HepG2 (cell line): ENCODE data around the gene EVA1A. TPM values are rescaled to one million over a fixed set of nuclear protein-coding genes. Genes with fewer than 3 reads are reported as not detected.
A peak's percentile ranks its signal among the peaks of the same experiment; 100 is the strongest.

Source experiments
- CBX5 ChIP-seq: sonication (generic); formaldehyde crosslinking; IDR thresholded peaks from 2 replicates; pipeline ENCODE4 v1.4.0; 2020; ENCODE audit warnings: missing genetic modification reagents, borderline replicate concordance
- FOXK1 ChIP-seq: sonication (generic); formaldehyde crosslinking; IDR thresholded peaks from 2 replicates; pipeline ENCODE4 v1.4.0; 2020; ENCODE audit warnings: low read depth, missing genetic modification reagents, borderline replicate concordance
- HMG20A ChIP-seq: IDR thresholded peaks from 2 replicates; pipeline ENCODE4 v1.6.1; 2016; ENCODE audit warnings: borderline replicate concordance
- HNRNPUL1 ChIP-seq: fragments of 200-400 bp; formaldehyde crosslinking; IDR thresholded peaks from 2 replicates; pipeline ENCODE4 v1.6.1; 2017; ENCODE audit warnings: low read depth, mild to moderate bottlenecking, low read length, moderate library complexity
- HOXA7 ChIP-seq: sonication (generic); formaldehyde crosslinking; IDR thresholded peaks from 2 replicates; pipeline ENCODE4 v1.8.1; 2022; ENCODE audit warnings: mild to moderate bottlenecking, missing genetic modification reagents, moderate library complexity
- ISL2 ChIP-seq: sonication (generic); formaldehyde crosslinking; IDR thresholded peaks from 2 replicates; pipeline ENCODE4 v1.5.0; 2020; ENCODE audit warnings: missing genetic modification reagents
- MYNN ChIP-seq: sonication (generic); formaldehyde crosslinking; IDR thresholded peaks from 2 replicates; pipeline ENCODE4 v1.4.0; 2020; ENCODE audit warnings: mild to moderate bottlenecking, low read depth, missing genetic modification reagents
- NBN ChIP-seq: fragments of 450-650 bp; conservative IDR thresholded peaks from 2 replicates; pipeline ENCODE4 v1.6.1; 2017
- POGZ ChIP-seq: sonication (generic); formaldehyde crosslinking; IDR thresholded peaks from 2 replicates; pipeline ENCODE4 v1.4.0; 2020; ENCODE audit warnings: mild to moderate bottlenecking, missing genetic modification reagents
- PRDM10 ChIP-seq: sonication (generic); formaldehyde crosslinking; IDR thresholded peaks from 2 replicates; pipeline ENCODE4 v1.4.0; 2020; ENCODE audit warnings: low read depth, missing genetic modification reagents
- RBFOX2 ChIP-seq: fragments of 200-400 bp; formaldehyde crosslinking; IDR thresholded peaks from 2 replicates; pipeline ENCODE4 v1.6.1; 2017; ENCODE audit warnings: low read depth, mild to moderate bottlenecking, low read length
- RBM22 ChIP-seq: fragments of 200-400 bp; formaldehyde crosslinking; optimal IDR thresholded peaks from 2 replicates; pipeline ENCODE3; 2017; ENCODE audit warnings: mild to moderate bottlenecking, low read length, moderate library complexity
- RFXANK ChIP-seq: IDR thresholded peaks from 2 replicates; pipeline ENCODE4 v1.6.1; 2016
- SIX1 ChIP-seq: sonication (generic); formaldehyde crosslinking; IDR thresholded peaks from 2 replicates; pipeline ENCODE4 v1.4.0; 2020; ENCODE audit warnings: missing genetic modification reagents, borderline replicate concordance
- SP5 ChIP-seq: IDR thresholded peaks from 2 replicates; pipeline ENCODE4 v1.6.1; 2016; ENCODE audit warnings: low read depth, borderline replicate concordance
- THAP11 ChIP-seq: IDR thresholded peaks from 2 replicates; pipeline ENCODE4 v1.6.1; 2016; ENCODE audit warnings: missing biosample characterization, missing genetic modification reagents
- ZNF280B ChIP-seq: sonication (generic); formaldehyde crosslinking; IDR thresholded peaks from 2 replicates; pipeline ENCODE4 v1.5.0; 2020; ENCODE audit warnings: missing genetic modification reagents, mild to moderate bottlenecking, borderline replicate concordance
- ZNF30 ChIP-seq: sonication (generic); formaldehyde crosslinking; IDR thresholded peaks from 2 replicates; pipeline ENCODE4 v1.5.0; 2020; ENCODE audit warnings: mild to moderate bottlenecking, missing genetic modification reagents
- ZNF326 ChIP-seq: sonication (generic); formaldehyde crosslinking; IDR thresholded peaks from 2 replicates; pipeline ENCODE4 v1.4.0; 2020; ENCODE audit warnings: missing genetic modification reagents, borderline replicate concordance
- ZNF382 ChIP-seq: sonication (generic); formaldehyde crosslinking; IDR thresholded peaks from 2 replicates; pipeline ENCODE4 v1.5.0; 2020; ENCODE audit warnings: missing genetic modification reagents, mild to moderate bottlenecking, borderline replicate concordance
- ZNF550 ChIP-seq: sonication (generic); formaldehyde crosslinking; IDR thresholded peaks from 2 replicates; pipeline ENCODE4 v1.4.0; 2020; ENCODE audit warnings: mild to moderate bottlenecking, missing genetic modification reagents, borderline replicate concordance
- ZNF737 ChIP-seq: sonication (generic); formaldehyde crosslinking; IDR thresholded peaks from 2 replicates; pipeline ENCODE4 v1.5.0; 2020; ENCODE audit warnings: missing genetic modification reagents, mild to moderate bottlenecking, borderline replicate concordance
- ZNF788 ChIP-seq: sonication (generic); formaldehyde crosslinking; IDR thresholded peaks from 2 replicates; pipeline ENCODE4 v1.5.0; 2020; ENCODE audit warnings: mild to moderate bottlenecking, missing genetic modification reagents, borderline replicate concordance
- ZSCAN25 ChIP-seq: sonication (generic); formaldehyde crosslinking; IDR thresholded peaks from 2 replicates; pipeline ENCODE4 v1.8.0; 2022; ENCODE audit warnings: mild to moderate bottlenecking, missing genetic modification reagents
- polyA plus RNA-seq, 8 experiments: library from polyadenylated mRNA; depleted of rRNA in 3 of 8; stranded (reverse) in 7 of 8; unstranded in 1 of 8; fragments of >200 nt; fragmentation: Illumina TruSeq in 4 of 8; extraction: Trizol in 4 of 8; gene quantifications; 2 replicates each; pipeline versions ENCODE4 v1.2.1 to v1.2.3, GENCODE V29; 2011 to 2016; ENCODE audit warnings: low read depth in 4 of 8, missing spikeins in 1 of 8, mixed read lengths in 1 of 8; ENCODE audit not compliant: insufficient read depth in 1 of 8
- total RNA-seq, 5 experiments: library from RNA; depleted of rRNA; stranded (reverse); fragments of >200 nt; fragmentation: Illumina TruSeq; extraction: Trizol; gene quantifications; 2 replicates each; pipeline ENCODE4 v1.2.3, GENCODE V29; 2016; ENCODE audit warnings: low read depth in 1 of 5
- TF ChIP-seq, protein P1 (sequence below): sonication (generic); formaldehyde crosslinking; IDR thresholded peaks from 2 replicates; pipeline ENCODE4 v1.5.0; 2020; ENCODE audit warnings: missing genetic modification reagents
- TF ChIP-seq, protein P2 (sequence below): sonication (generic); formaldehyde crosslinking; IDR thresholded peaks from 2 replicates; pipeline ENCODE4 v1.5.1; 2020; ENCODE audit warnings: missing genetic modification reagents, mild to moderate bottlenecking, borderline replicate concordance

EVA1A gene
- total and polyA plus RNA-seq, 2 of the 13 experiments (the other 11 are each of a cell fraction or from before 2014, with no cell fraction given), result 57.5 to 57.8 TPM

DNA sequence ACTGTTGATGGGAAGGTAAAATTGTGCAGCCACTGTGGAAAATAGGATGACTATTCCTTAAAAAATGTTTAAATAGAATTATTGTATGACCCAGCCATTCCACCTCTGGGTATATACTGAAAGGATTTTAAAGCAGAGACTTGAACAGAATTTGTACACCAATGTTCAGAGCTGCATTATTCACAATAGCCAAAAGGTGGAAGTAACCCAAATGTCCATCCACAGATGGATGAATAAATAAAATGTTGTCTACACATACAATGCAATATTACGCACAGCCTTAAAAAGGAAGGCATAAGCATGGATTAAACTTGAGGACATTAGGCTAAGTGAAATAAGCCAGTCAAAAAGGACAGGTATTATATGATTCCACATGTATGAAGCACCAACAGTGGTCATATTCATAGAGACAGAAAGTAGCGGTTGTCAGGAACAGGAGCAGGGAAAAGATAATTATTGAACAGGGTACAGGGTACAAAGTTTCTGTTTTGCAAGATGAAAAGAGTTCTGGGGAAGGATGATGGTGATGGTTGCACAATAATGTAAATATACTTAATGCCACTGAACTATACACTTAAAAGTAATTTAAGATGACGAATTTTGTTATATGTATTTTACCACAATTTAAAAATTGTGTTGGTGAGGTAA is 39.4 kb downstream of the EVA1A start (continued):
- TF ChIP-seq, protein P1, sequence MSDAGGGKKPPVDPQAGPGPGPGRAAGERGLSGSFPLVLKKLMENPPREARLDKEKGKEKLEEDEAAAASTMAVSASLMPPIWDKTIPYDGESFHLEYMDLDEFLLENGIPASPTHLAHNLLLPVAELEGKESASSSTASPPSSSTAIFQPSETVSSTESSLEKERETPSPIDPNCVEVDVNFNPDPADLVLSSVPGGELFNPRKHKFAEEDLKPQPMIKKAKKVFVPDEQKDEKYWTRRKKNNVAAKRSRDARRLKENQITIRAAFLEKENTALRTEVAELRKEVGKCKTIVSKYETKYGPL (CRISPR knock-in tag), result peak; percentile 65
- TF ChIP-seq FOXK1, result peak; percentile 94
- peak; percentile 100 for TF ChIP-seq ISL2 (CRISPR knock-in tag)
- no peak for TF ChIP-seq ZNF280B
- peak; percentile 77 for TF ChIP-seq POGZ (CRISPR knock-in tag)
- TF ChIP-seq PRDM10 (CRISPR knock-in tag), result no peak
- no peak for TF ChIP-seq NBN
- TF ChIP-seq CBX5, result no peak
- TF ChIP-seq ZNF788 (CRISPR knock-in tag), result no peak
- TF ChIP-seq ZNF382 (CRISPR knock-in tag), result no peak
- peak; percentile 97 for TF ChIP-seq SIX1 (CRISPR knock-in tag)
- TF ChIP-seq ZNF550 (CRISPR knock-in tag), result no peak
- TF ChIP-seq RBFOX2, result peak; percentile 78
- peak; percentile 73 for TF ChIP-seq RBM22
- TF ChIP-seq, protein P2, sequence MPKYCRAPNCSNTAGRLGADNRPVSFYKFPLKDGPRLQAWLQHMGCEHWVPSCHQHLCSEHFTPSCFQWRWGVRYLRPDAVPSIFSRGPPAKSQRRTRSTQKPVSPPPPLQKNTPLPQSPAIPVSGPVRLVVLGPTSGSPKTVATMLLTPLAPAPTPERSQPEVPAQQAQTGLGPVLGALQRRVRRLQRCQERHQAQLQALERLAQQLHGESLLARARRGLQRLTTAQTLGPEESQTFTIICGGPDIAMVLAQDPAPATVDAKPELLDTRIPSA, result no peak
- TF ChIP-seq HMG20A, result peak; percentile 98
- no peak for TF ChIP-seq ZNF737 (CRISPR knock-in tag)
- TF ChIP-seq HNRNPUL1, result peak; percentile 58; the same call in 1 of the 2 replicates
- TF ChIP-seq SP5 (CRISPR knock-in tag), result peak; percentile 43; the same call in 1 of the 2 replicates
- TF ChIP-seq ZNF30 (CRISPR knock-in tag), result no peak
- no peak for TF ChIP-seq ZNF326
- TF ChIP-seq RFXANK (CRISPR knock-in tag), result no peak
- TF ChIP-seq ZSCAN25 (CRISPR knock-in tag), result no peak
- TF ChIP-seq HOXA7 (CRISPR knock-in tag), result no peak
- TF ChIP-seq THAP11, result peak; percentile 82
- TF ChIP-seq MYNN (CRISPR knock-in tag), result no peak
